Measurements from ENCODE around the gene ADAMTSL5. TPM values are rescaled to one million over a fixed set of nuclear protein-coding genes. Genes with fewer than 3 reads are reported as not detected.

ADAMTSL5 gene
- total and polyA plus RNA-seq, 2 of the 8 experiments (the other 6 are each of a cell fraction or from before 2014, with no cell fraction given): 0.82 to 0.99 TPM

GRCh38 chr19:1531587-1531986 is 18.8 kb upstream of the ADAMTSL5 start:
- DNase-seq (ENCODE audit: low read depth in 1 of 2, low spot score in 2 of 2): no peak
- 85% methylated on average over 11 of the region's 11 CpGs; no CpG with 5 or more reads in 1 of the 2 experiments for WGBS, 2 experiments (ENCODE audit: extremely low coverage in 1 of 2, insufficient coverage in 1 of 2, insufficient read length in 1 of 2, insufficient replicate concordance in 2 of 2, low coverage in 1 of 2, low lambda C conversion rate in 2 of 2, missing lambda C conversion rate in 1 of 2)
- Histone ChIP-seq H3K4me2 (ENCODE audit: insufficient read depth in 1 of 2, low read depth in 2 of 2, low read length in 2 of 2) (no peak overlapping the region), H2BK15ac (ENCODE audit: low read length) (no peak overlapping the region), H2BK12ac (ENCODE audit: low read depth, low read length) (no peak overlapping the region), H3K27me3 (replicated peaks in 1 of 4; ENCODE audit: control insufficient read depth in 3 of 4, extremely low read depth in 1 of 4, insufficient read depth in 3 of 4, low read length in 3 of 4) (no peaks in the 10 kb centered on the region; a peak in 1 of 7 replicates), H4K91ac (replicated peaks; ENCODE audit: insufficient read length, low read length) (no peak overlapping the region), H3K4me3 (ENCODE audit: extremely low read depth in 1 of 4, insufficient read depth in 2 of 4, low read depth in 3 of 4, low read length in 4 of 4) (no peak overlapping the region), H3K4ac (replicated peaks; ENCODE audit: insufficient read length, low read depth, low read length) (no peak overlapping the region), H3K9me3 (ENCODE audit: insufficient read depth in 2 of 2, low read depth in 1 of 2, low read length in 1 of 2) (no peaks in the 10 kb centered on the region), H3K4me1 (replicated peaks in 1 of 4; ENCODE audit: control insufficient read depth in 3 of 4, insufficient read depth in 4 of 4, low read length in 3 of 4) (no peaks in the 10 kb centered on the region), H3K56ac (replicated peaks; ENCODE audit: insufficient read length, low read depth, low read length) (no peak overlapping the region), H2BK5ac (ENCODE audit: low read depth, low read length) (no peak overlapping the region), H3K79me1 (ENCODE audit: low read depth, low read length) (no peaks in the 10 kb centered on the region), H4K8ac (ENCODE audit: extremely low read depth, insufficient read depth, low read length) (no peak overlapping the region), H3K79me2 (ENCODE audit: control insufficient read depth in 1 of 2, insufficient read depth in 2 of 2, low read length in 2 of 2) (no peaks in the 10 kb centered on the region), H3K23ac (ENCODE audit: insufficient read length) (no peak overlapping the region), H3K36me3 (ENCODE audit: control insufficient read depth in 2 of 4, insufficient read depth in 4 of 4, low read length in 3 of 4) (no peaks in the 10 kb centered on the region), H4K5ac (ENCODE audit: insufficient read length, low read depth, low read length) (no peak overlapping the region), H4K20me1 (replicated peaks in 1 of 2; ENCODE audit: control insufficient read depth in 1 of 2, insufficient read depth in 2 of 2, low read length in 2 of 2) (peaks cover 0 to 3% of the 10 kb centered on the region in 2 experiments), H3K18ac (ENCODE audit: extremely low read depth, low read length) (no peak overlapping the region), H2BK20ac (ENCODE audit: low read length) (no peak overlapping the region), H3K14ac (ENCODE audit: insufficient read length) (no peak overlapping the region), H3K9ac (replicated peaks in 1 of 4; ENCODE audit: extremely low read depth in 1 of 4, low read depth in 3 of 4, low read length in 3 of 4) (no peak overlapping the region), H3K23me2 (ENCODE audit: low read depth, low read length) (no peaks in the 10 kb centered on the region), H2BK120ac (replicated peaks; ENCODE audit: low read depth, low read length) (no peak overlapping the region), H2AFZ (ENCODE audit: low read length) (no peak overlapping the region), H2AK5ac (ENCODE audit: low read depth, low read length) (no peak overlapping the region), H3K27ac (ENCODE audit: low read depth, low read length) (no peak overlapping the region)
- CTCF ChIA-PET (ENCODE audit: partially characterized antibody): no interaction called here
- POLR2A ChIA-PET (ENCODE audit: partially characterized antibody): interaction anchor here (1.1 kb wide), 1 partner anchor 12 kb away, joined by 3 read pairs; no protein-coding TSS in a partner anchor
- FAIRE-seq: no peak
- no peak for TF ChIP-seq SIN3A (conservative IDR thresholded peaks at IDR 0.05 in 1 of 2, IDR thresholded peaks at IDR 0.05 in 1 of 2; ENCODE audit: low read depth in 1 of 2, low read length in 2 of 2)
- TF ChIP-seq ASH2L (IDR thresholded peaks at IDR 0.05; ENCODE audit: low read length): no peak
- no peak for TF ChIP-seq SP2 (IDR thresholded peaks at IDR 0.05; ENCODE audit: low read length)
- TF ChIP-seq FOSL1 (IDR thresholded peaks at IDR 0.05; ENCODE audit: insufficient read depth, low read depth, low read length): no peak
- TF ChIP-seq BRCA1 (IDR thresholded peaks at IDR 0.05; ENCODE audit: low read depth, low read length): no peak
- TF ChIP-seq SRF (IDR thresholded peaks at IDR 0.05; ENCODE audit: low read depth, low read length): no peak
- TF ChIP-seq CREB1 (IDR thresholded peaks at IDR 0.05): no peak
- no peak for TF ChIP-seq CEBPB (IDR thresholded peaks at IDR 0.05; ENCODE audit: low read depth, low read length)
- TF ChIP-seq SIX5 (IDR thresholded peaks at IDR 0.05; ENCODE audit: low read depth, low read length): no peak
- no peak for TF ChIP-seq EGR1 (IDR thresholded peaks at IDR 0.05; ENCODE audit: borderline replicate concordance, low read depth, low read length)
- no peak for TF ChIP-seq KDM4A (IDR thresholded peaks at IDR 0.05; ENCODE audit: low read depth, low read length, severe bottlenecking)
- no peak for TF ChIP-seq CTCF (IDR thresholded peaks at IDR 0.05; ENCODE audit: control extremely low read depth in 1 of 3, insufficient read depth in 1 of 3, low read depth in 1 of 3, low read length in 3 of 3)
- TF ChIP-seq PHF8 (conservative IDR thresholded peaks at IDR 0.05; ENCODE audit: low read depth, low read length): no peak
